ENCODE results near the gene PUM2.

The PUM2 gene

GRCh38 chr2:20346565-20347381 lies 3.9 kb downstream of the PUM2 start:
- TF ChIP-seq GATA1 (IDR thresholded peaks at IDR 0.05; ENCODE audit: low read depth, low read length), result no peak
- no peak for TF ChIP-seq POLR2A (IDR thresholded peaks at IDR 0.05; ENCODE audit: low read length)
- DNase-seq, result no peak

GRCh38 chr2:20343128-20343527 lies 7.5 kb downstream of the PUM2 start:
- TF ChIP-seq GATA1 (IDR thresholded peaks at IDR 0.05; ENCODE audit: low read depth, low read length) (no peak), POLR2A (IDR thresholded peaks at IDR 0.05; ENCODE audit: low read length) (no peak)
- no peak for DNase-seq

- no peak for DNase-seq
- no peak for TF ChIP-seq POLR2A (IDR thresholded peaks at IDR 0.05; ENCODE audit: low read length)
- TF ChIP-seq GATA1 (IDR thresholded peaks at IDR 0.05; ENCODE audit: low read depth, low read length), result no peak
Observed at GRCh38 chr2:20339012-20339411, 11.6 kb downstream of the PUM2 start.

- TF ChIP-seq POLR2A (IDR thresholded peaks at IDR 0.05; ENCODE audit: low read length) (no peak), GATA1 (IDR thresholded peaks at IDR 0.05; ENCODE audit: low read depth, low read length) (no peak)
- DNase-seq, result no peak
Observed at GRCh38 chr2:20334605-20335203, 15.9 kb downstream of the PUM2 start.

- TF ChIP-seq GATA1 (IDR thresholded peaks at IDR 0.05; ENCODE audit: low read depth, low read length) (no peak), POLR2A (IDR thresholded peaks at IDR 0.05; ENCODE audit: low read length) (no peak)
- no peak for DNase-seq
Observed at GRCh38 chr2:20333738-20334137, 16.9 kb downstream of the PUM2 start.

GRCh38 chr2:20330192-20330591 lies 20.5 kb downstream of the PUM2 start:
- DNase-seq, result no peak
- TF ChIP-seq POLR2A (IDR thresholded peaks at IDR 0.05; ENCODE audit: low read length), result no peak
- no peak for TF ChIP-seq GATA1 (IDR thresholded peaks at IDR 0.05; ENCODE audit: low read depth, low read length)

GRCh38 chr2:20327370-20327769 lies 23.3 kb downstream of the PUM2 start:
- no peak for TF ChIP-seq GATA1 (IDR thresholded peaks at IDR 0.05; ENCODE audit: low read depth, low read length)
- TF ChIP-seq POLR2A (IDR thresholded peaks at IDR 0.05; ENCODE audit: low read length), result no peak
- no peak for DNase-seq

- DNase-seq, result peak; percentile 62 to 75
- no peak for TF ChIP-seq POLR2A (IDR thresholded peaks at IDR 0.05; ENCODE audit: low read length)
- no peak for TF ChIP-seq GATA1 (IDR thresholded peaks at IDR 0.05; ENCODE audit: low read depth, low read length)
Observed at GRCh38 chr2:20326163-20326780, 24.4 kb downstream of the PUM2 start.

- DNase-seq, result no peak
Observed at GRCh38 chr2:20322527-20323300, 27.9 kb downstream of the PUM2 start.

GRCh38 chr2:20317690-20318089 lies 33.0 kb downstream of the PUM2 start:
- DNase-seq, result no peak

More at GRCh38 chr2:20322527-20323300, 27.9 kb downstream of the PUM2 start:
- TF ChIP-seq GATA1 (IDR thresholded peaks at IDR 0.05; ENCODE audit: low read depth, low read length) (no peak), POLR2A (IDR thresholded peaks at IDR 0.05; ENCODE audit: low read length) (no peak)

GRCh38 chr2:20317197-20317596 lies 33.4 kb downstream of the PUM2 start:
- DNase-seq, result peak; percentile 28 to 42
- no peak for TF ChIP-seq GATA1 (IDR thresholded peaks at IDR 0.05; ENCODE audit: low read depth, low read length)
- no peak for TF ChIP-seq POLR2A (IDR thresholded peaks at IDR 0.05; ENCODE audit: low read length)

More at GRCh38 chr2:20317690-20318089, 33.0 kb downstream of the PUM2 start:
- TF ChIP-seq GATA1 (IDR thresholded peaks at IDR 0.05; ENCODE audit: low read depth, low read length), result no peak

GRCh38 chr2:20314562-20315501 lies 35.8 kb downstream of the PUM2 start:
- peak in 1 of 2 experiments; percentile 15 for DNase-seq

GRCh38 chr2:20313659-20314058 lies 37.0 kb downstream of the PUM2 start:
- TF ChIP-seq GATA1 (IDR thresholded peaks at IDR 0.05; ENCODE audit: low read depth, low read length), result no peak
- TF ChIP-seq POLR2A (IDR thresholded peaks at IDR 0.05; ENCODE audit: low read length), result no peak
- DNase-seq, result no peak

More at GRCh38 chr2:20314562-20315501, 35.8 kb downstream of the PUM2 start:
- TF ChIP-seq GATA1 (IDR thresholded peaks at IDR 0.05; ENCODE audit: low read depth, low read length) (no peak), POLR2A (IDR thresholded peaks at IDR 0.05; ENCODE audit: low read length) (no peak)

All from erythroblast (primary cell).